ENCODE results near the gene NARS2. TPM values are rescaled to one million over a fixed set of nuclear protein-coding genes. Genes with fewer than 3 reads are reported as not detected.
"Not testable (repeated sequence)": the region's sequence is repeated elsewhere in the genome, so short reads cannot be mapped to it uniquely, and the experiment has no call there.

Gene NARS2
- total RNA-seq, 4 donors from 2014 or later: 9.0 to 22.1 (median 9.2) TPM

DNA sequence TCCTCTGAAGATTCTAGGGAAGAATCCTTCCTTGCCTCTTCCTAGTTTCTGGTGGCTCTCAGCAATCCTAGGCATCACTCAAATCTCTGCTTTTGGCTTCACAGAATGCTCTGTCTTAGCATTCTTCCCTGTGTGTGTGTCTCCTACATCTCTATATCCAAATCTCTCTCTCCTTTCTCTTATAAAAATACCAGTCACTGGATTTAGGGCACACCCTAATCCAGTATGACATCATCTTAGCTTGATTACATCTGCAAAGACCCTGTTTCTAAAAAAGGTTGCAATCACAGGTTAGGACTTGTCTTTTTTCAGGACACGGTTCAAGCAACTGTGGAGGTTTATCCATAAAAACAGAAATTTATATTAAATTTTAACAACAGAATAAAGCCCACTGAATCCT, 54.4 kb downstream of the NARS2 start:
- Histone ChIP-seq H3K4me1 (peaks cover 0 to under 1% (median 0%) of the 10 kb centered on the region in 3 donors), H3K36me3 (no peaks in the 10 kb centered on the region), H3K9me3 (no peaks in the 10 kb centered on the region), H3K27ac (no peak overlapping the region), H3K4me3 (no peak overlapping the region), H3K27me3 (no peaks in the 10 kb centered on the region)
- no peak for TF ChIP-seq POLR2A (IDR thresholded peaks at IDR 0.05)
- no peak for TF ChIP-seq CTCF (IDR thresholded peaks at IDR 0.05)
- TF ChIP-seq EP300 (IDR thresholded peaks at IDR 0.05): no peak
- TF ChIP-seq POLR2AphosphoS5 (IDR thresholded peaks at IDR 0.05): no peak
- ATAC-seq: no peak
- 92 to 100% methylated on average over 1 of the region's 1 CpG for WGBS, 2 donors (ENCODE audit: low coverage in 1 of 2)

GRCh38 chr11:78516281-78516680, 58.4 kb downstream of the NARS2 start:
- no peak overlapping the region for H3K27ac ChIP-seq
- TF ChIP-seq EP300 (IDR thresholded peaks at IDR 0.05) (no peak), CTCF (IDR thresholded peaks at IDR 0.05) (no peak), POLR2A (IDR thresholded peaks at IDR 0.05) (no peak), POLR2AphosphoS5 (IDR thresholded peaks at IDR 0.05) (no peak)
- H3K4me1 ChIP-seq: peaks cover 0 to 19% (median 0%) of the 10 kb centered on the region in 3 donors
- H3K27me3 ChIP-seq: no peaks in the 10 kb centered on the region
- H3K4me3 ChIP-seq: no peak overlapping the region
- H3K9me3 ChIP-seq: no peaks in the 10 kb centered on the region
- no peak for ATAC-seq
- no peaks in the 10 kb centered on the region for H3K36me3 ChIP-seq
- WGBS, 2 donors (ENCODE audit: low coverage in 1 of 2): 93 to 97% methylated on average over 4 of the region's 4 CpGs

- no peak for ATAC-seq
Measured at GRCh38 chr11:78514922-78515502, 59.7 kb downstream of the NARS2 start.

GRCh38 chr11:78513085-78513484, 61.6 kb downstream of the NARS2 start:
- not testable (repeated sequence) for H3K27me3 ChIP-seq, ATAC-seq, H3K36me3 ChIP-seq, H3K27ac ChIP-seq, H3K9me3 ChIP-seq, H3K4me3 ChIP-seq
- peaks cover 0 to 19% (median 0%) of the 10 kb centered on the region in 3 donors for H3K4me1 ChIP-seq
- 96 to 100% methylated on average over 5 of the region's 5 CpGs for WGBS, 2 donors (ENCODE audit: low coverage in 1 of 2)

More at GRCh38 chr11:78514922-78515502, 59.7 kb downstream of the NARS2 start:
- Histone ChIP-seq H3K36me3 (no peaks in the 10 kb centered on the region), H3K4me1 (peaks cover 0 to 19% (median 0%) of the 10 kb centered on the region in 3 donors), H3K4me3 (no peak overlapping the region), H3K27me3 (no peaks in the 10 kb centered on the region), H3K9me3 (no peaks in the 10 kb centered on the region), H3K27ac (no peak overlapping the region)
- WGBS, 2 donors (ENCODE audit: low coverage in 1 of 2): 64 to 75% methylated on average over 4 of the region's 4 CpGs
- no peak for TF ChIP-seq POLR2AphosphoS5 (IDR thresholded peaks at IDR 0.05)
- no peak for TF ChIP-seq CTCF (IDR thresholded peaks at IDR 0.05)
- no peak for TF ChIP-seq EP300 (IDR thresholded peaks at IDR 0.05)
- TF ChIP-seq POLR2A (IDR thresholded peaks at IDR 0.05): no peak

DNA sequence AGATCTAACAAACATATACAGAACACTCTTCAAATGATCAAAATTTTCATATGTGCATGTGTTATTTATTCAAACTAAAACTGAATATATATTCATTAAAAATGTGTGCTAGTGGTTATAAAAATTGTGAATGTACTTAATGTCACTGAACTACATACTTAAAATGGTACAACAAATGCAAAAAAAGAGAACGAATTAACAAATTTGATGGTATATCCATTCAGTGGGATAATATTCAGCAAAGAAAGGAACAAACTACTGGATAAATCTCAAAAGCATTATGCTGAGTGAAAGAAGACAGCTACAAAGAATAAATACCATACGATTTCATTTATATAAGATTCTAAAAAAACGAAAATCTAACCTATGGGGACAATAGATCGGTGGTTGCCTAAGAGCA, 64.1 kb downstream of the NARS2 start:
- WGBS, 2 donors (ENCODE audit: low coverage in 1 of 2): 89 to 94% methylated on average over 4 of the region's 4 CpGs
- TF ChIP-seq POLR2A (IDR thresholded peaks at IDR 0.05) (no peak), POLR2AphosphoS5 (IDR thresholded peaks at IDR 0.05) (no peak)
- H3K27ac ChIP-seq: no peak overlapping the region
- no peaks in the 10 kb centered on the region for H3K9me3 ChIP-seq
- no peaks in the 10 kb centered on the region for H3K27me3 ChIP-seq
- peaks cover 0 to 31% (median 0%) of the 10 kb centered on the region in 3 donors for H3K4me1 ChIP-seq
- H3K36me3 ChIP-seq: no peaks in the 10 kb centered on the region
- no peak overlapping the region for H3K4me3 ChIP-seq
- ATAC-seq: no peak

DNA sequence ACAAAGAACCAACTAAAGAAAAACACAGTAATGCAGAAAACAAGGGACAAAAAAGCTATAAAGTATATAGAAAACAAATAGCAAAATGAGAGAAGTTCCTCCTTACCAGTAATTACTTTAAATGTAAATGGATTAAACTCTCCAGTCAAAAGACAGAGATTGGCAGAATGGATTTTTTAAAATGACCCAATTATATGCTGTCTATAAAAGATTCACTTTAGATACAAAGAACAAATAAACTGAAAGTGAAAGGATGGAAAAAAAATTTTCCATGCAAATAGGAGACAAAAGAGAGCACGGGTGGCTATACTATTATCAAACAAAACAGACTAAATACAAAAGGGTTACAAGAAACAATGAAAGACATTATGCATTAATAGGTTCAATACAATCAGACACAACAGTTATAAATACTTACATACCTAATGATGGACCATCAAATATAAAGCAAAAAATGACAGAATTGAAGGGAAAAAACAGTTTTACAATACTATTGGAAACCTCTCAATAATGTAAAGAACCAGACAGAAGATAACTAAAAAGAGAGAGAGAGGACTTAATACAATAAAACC, 64.6 kb downstream of the NARS2 start:
- Histone ChIP-seq H3K36me3 (no peaks in the 10 kb centered on the region), H3K9me3 (no peaks in the 10 kb centered on the region), H3K27ac (no peak overlapping the region), H3K27me3 (no peaks in the 10 kb centered on the region), H3K4me3 (no peak overlapping the region), H3K4me1 (peaks cover 0 to 31% (median 0%) of the 10 kb centered on the region in 3 donors)
- 88 to 100% methylated on average over 1 of the region's 1 CpG for WGBS, 2 donors (ENCODE audit: low coverage in 1 of 2)
- TF ChIP-seq CTCF (IDR thresholded peaks at IDR 0.05): no peak
- no peak for TF ChIP-seq POLR2A (IDR thresholded peaks at IDR 0.05)
- TF ChIP-seq POLR2AphosphoS5 (IDR thresholded peaks at IDR 0.05): no peak
- no peak for TF ChIP-seq EP300 (IDR thresholded peaks at IDR 0.05)
- no peak for ATAC-seq

Measured in gastroesophageal sphincter (tissue), 4 donors.